ENCODE data around the gene PEPD.

The PEPD gene

GRCh38 chr19:33406521-33407139 lies 115.0 kb downstream of the PEPD start:
- no peak for FAIRE-seq
- TF ChIP-seq POLR2A (IDR thresholded peaks at IDR 0.05; ENCODE audit: low read depth, low read length), result no peak

GRCh38 chr19:33405553-33406461 lies 115.8 kb downstream of the PEPD start:
- TF ChIP-seq POLR2A (IDR thresholded peaks at IDR 0.05; ENCODE audit: low read depth, low read length), result no peak
- no peak for FAIRE-seq

More at GRCh38 chr19:33406521-33407139, 115.0 kb downstream of the PEPD start:
- DNase-seq (ENCODE audit: insufficient read length, low spot score), result peak; percentile 92

GRCh38 chr19:33405254-33405552 lies 116.4 kb downstream of the PEPD start:
- FAIRE-seq, result no peak
- TF ChIP-seq POLR2A (IDR thresholded peaks at IDR 0.05; ENCODE audit: low read depth, low read length), result no peak
- no peak for DNase-seq (ENCODE audit: insufficient read length, low spot score)

More at GRCh38 chr19:33405553-33406461, 115.8 kb downstream of the PEPD start:
- no peak for DNase-seq (ENCODE audit: insufficient read length, low spot score)

- DNase-seq (ENCODE audit: insufficient read length, low spot score) (no peak), FAIRE-seq (no peak)
- no peak for TF ChIP-seq POLR2A (IDR thresholded peaks at IDR 0.05; ENCODE audit: low read depth, low read length)
Observed at GRCh38 chr19:33404506-33405253, 116.9 kb downstream of the PEPD start.

- TF ChIP-seq POLR2A (IDR thresholded peaks at IDR 0.05; ENCODE audit: low read depth, low read length), result no peak
- FAIRE-seq, result no peak
- DNase-seq (ENCODE audit: insufficient read length, low spot score), result no peak
Observed at GRCh38 chr19:33403973-33404304, 117.7 kb downstream of the PEPD start.

- DNase-seq (ENCODE audit: insufficient read length, low spot score) (no peak), FAIRE-seq (no peak)
- TF ChIP-seq POLR2A (IDR thresholded peaks at IDR 0.05; ENCODE audit: low read depth, low read length), result no peak
Observed at GRCh38 chr19:33403221-33403972, 118.2 kb downstream of the PEPD start.

- DNase-seq (ENCODE audit: insufficient read length, low spot score), result no peak
- TF ChIP-seq POLR2A (IDR thresholded peaks at IDR 0.05; ENCODE audit: low read depth, low read length), result no peak
Observed at GRCh38 chr19:33402421-33403220, 119.0 kb downstream of the PEPD start.

GRCh38 chr19:33401683-33402420 lies 119.7 kb downstream of the PEPD start:
- FAIRE-seq, result no peak
- no peak for DNase-seq (ENCODE audit: insufficient read length, low spot score)
- no peak for TF ChIP-seq POLR2A (IDR thresholded peaks at IDR 0.05; ENCODE audit: low read depth, low read length)

More at GRCh38 chr19:33402421-33403220, 119.0 kb downstream of the PEPD start:
- FAIRE-seq, result no peak

GRCh38 chr19:33400856-33401682 lies 120.5 kb downstream of the PEPD start:
- FAIRE-seq (no peak), DNase-seq (ENCODE audit: insufficient read length, low spot score) (no peak)
- TF ChIP-seq POLR2A (IDR thresholded peaks at IDR 0.05; ENCODE audit: low read depth, low read length), result no peak

GRCh38 chr19:33399745-33400681 lies 121.6 kb downstream of the PEPD start:
- no peak for TF ChIP-seq POLR2A (IDR thresholded peaks at IDR 0.05; ENCODE audit: low read depth, low read length)
- DNase-seq (ENCODE audit: insufficient read length, low spot score), result no peak
- no peak for FAIRE-seq
